A673 (cell line): ENCODE measurements around the gene GPRC5D. TPM values are rescaled to one million over a fixed set of nuclear protein-coding genes. Genes with fewer than 3 reads are reported as not detected.

ENCODE experiments used
- BruUV-seq: library from RNA; stranded (reverse); fragments of 400-500 nt; replicated peaks from 2 replicates; lab custom pipeline; 2021; lab: Mats Ljungman, UMichigan
- CTCF ChIA-PET: fragments of 300-600 bp; sonication (Branson Sonifier 250); formaldehyde crosslinking; loops from one replicate; lab custom pipeline; 2022; ENCODE audit warnings: antibody characterized with exemption; lab: Charles Lee
- POLR2A ChIA-PET: fragments of 300-600 bp; sonication (Branson Sonifier 250); formaldehyde crosslinking; loops from one replicate; lab custom pipeline; 2022; ENCODE audit warnings: antibody characterized with exemption; ENCODE audit not compliant: low non-redundant PET; lab: Charles Lee
- DNase-seq: peaks from one replicate; pipeline ENCODE4 v3.0.0-alpha.2; 2015; ENCODE audit warnings: low spot score
- H3K27ac ChIP-seq: fragments of 200-600 bp; sonication (generic); 2 replicates; pipeline ENCODE4 v1.5.1; 2016; ENCODE audit warnings: mixed run types, low read depth, mild to moderate bottlenecking, mixed read lengths, antibody characterized with exemption, low read length; ENCODE audit not compliant: poor library complexity, severe bottlenecking
- H3K27me3 ChIP-seq: fragments of 200-600 bp; sonication (generic); replicated peaks from 2 replicates; pipeline ENCODE4 v1.6.1; 2017; ENCODE audit warnings: mixed run types, low read depth, mild to moderate bottlenecking, mixed read lengths, antibody characterized with exemption, low read length; ENCODE audit not compliant: insufficient read depth, poor library complexity
- H3K36me3 ChIP-seq: fragments of 200-600 bp; sonication (generic); 2 replicates; pipeline ENCODE4 v1.6.1; 2016; ENCODE audit warnings: mixed run types, mild to moderate bottlenecking, mixed read lengths, antibody characterized with exemption, low read length; ENCODE audit not compliant: insufficient read depth, poor library complexity, severe bottlenecking
- H3K4me1 ChIP-seq: fragments of 200-600 bp; sonication (generic); 2 replicates; pipeline ENCODE4 v1.6.1; 2017; ENCODE audit warnings: mixed run types, mild to moderate bottlenecking, mixed read lengths, antibody characterized with exemption, low read length; ENCODE audit not compliant: insufficient read depth, poor library complexity, severe bottlenecking
- H3K4me3 ChIP-seq: fragments of 200-600 bp; sonication (generic); 2 replicates; pipeline ENCODE4 v1.5.1; 2016; ENCODE audit warnings: low read depth, mixed run types, mild to moderate bottlenecking, mixed read lengths, low read length; ENCODE audit not compliant: poor library complexity, severe bottlenecking
- H3K9me3 ChIP-seq: fragments of 200-600 bp; sonication (generic); 2 replicates; pipeline ENCODE4 v1.6.1; 2016; ENCODE audit warnings: mixed run types, low read depth, mild to moderate bottlenecking, mixed read lengths, antibody characterized with exemption, low read length; ENCODE audit not compliant: poor library complexity, severe bottlenecking
- CTCF ChIP-seq: fragments of 300-800, 200-600 bp; sonication (generic); conservative IDR thresholded peaks from 2 replicates; pipeline ENCODE4 v1.5.1; 2017; ENCODE audit warnings: low read depth, mild to moderate bottlenecking, antibody characterized with exemption, low read length, moderate library complexity, mixed read lengths
- EZH2 ChIP-seq: fragments of 200-600 bp; sonication (generic); IDR thresholded peaks from 2 replicates; pipeline ENCODE4 v1.6.1; 2017; ENCODE audit warnings: borderline replicate concordance, low read depth, mild to moderate bottlenecking, mixed read lengths, antibody characterized with exemption, low read length; ENCODE audit not compliant: poor library complexity, severe bottlenecking
- intact Hi-C: fragments of 100-400 bp; cut with micrococcal nuclease; formaldehyde crosslinking; loops from one replicate; pipeline ENCODE4 v1.10.0; 2022; ENCODE audit not compliant: unreplicated experiment
- total RNA-seq: library from RNA; stranded (reverse); gene quantifications from 2 replicates; pipeline ENCODE4 v1.2.3, GENCODE V29; 2021

Gene GPRC5D
- total RNA-seq, 1 experiment from 2014 or later, result not detected

GRCh38 chr12:12936983-12937491, 14.9 kb downstream of the GPRC5D start:
- ChIA-PET POLR2A (no interaction called here), CTCF (no interaction called here)
- DNase-seq, result no peak
- BruUV-seq, result no TSS peak
- no peak overlapping the region for H3K4me3 ChIP-seq
- no peaks in the 10 kb centered on the region for H3K4me1 ChIP-seq
- H3K36me3 ChIP-seq, result no peaks in the 10 kb centered on the region
- no peaks in the 10 kb centered on the region for H3K9me3 ChIP-seq
- no peak for TF ChIP-seq CTCF
- no peak for TF ChIP-seq EZH2
- intact Hi-C loops, result no loop called here
- no peak overlapping the region for H3K27ac ChIP-seq
- no peaks in the 10 kb centered on the region for H3K27me3 ChIP-seq

- no peak for DNase-seq
- Histone ChIP-seq H3K27me3 (no peaks in the 10 kb centered on the region), H3K4me3 (no peak overlapping the region), H3K9me3 (no peaks in the 10 kb centered on the region), H3K36me3 (no peaks in the 10 kb centered on the region), H3K4me1 (no peaks in the 10 kb centered on the region), H3K27ac (no peak overlapping the region)
- BruUV-seq, result no TSS peak
- no peak for TF ChIP-seq EZH2
- TF ChIP-seq CTCF, result no peak
- intact Hi-C loops, result no loop called here
- ChIA-PET CTCF (no interaction called here), POLR2A (no interaction called here)
These were observed 17.4 kb downstream of the GPRC5D start for GRCh38 chr12:12934556-12934955.

- no peak for DNase-seq
- H3K4me3 ChIP-seq, result no peak overlapping the region
- no TSS peak for BruUV-seq
- H3K27me3 ChIP-seq, result no peaks in the 10 kb centered on the region
- no peaks in the 10 kb centered on the region for H3K4me1 ChIP-seq
- ChIA-PET CTCF (no interaction called here), POLR2A (no interaction called here)
- no peaks in the 10 kb centered on the region for H3K9me3 ChIP-seq
- intact Hi-C loops, result no loop called here
- H3K36me3 ChIP-seq, result no peaks in the 10 kb centered on the region
- no peak overlapping the region for H3K27ac ChIP-seq
- TF ChIP-seq CTCF, result no peak
- no peak for TF ChIP-seq EZH2
These were observed 18.2 kb downstream of the GPRC5D start for GRCh38 chr12:12933742-12934141.
